ENCODE data around the gene MTMR2. TPM values are rescaled to one million over a fixed set of nuclear protein-coding genes. Genes with fewer than 3 reads are reported as not detected.

The MTMR2 gene
- polyA plus RNA-seq, 3 donors = 1.9 to 5.1 (median 2.6) TPM

DNA sequence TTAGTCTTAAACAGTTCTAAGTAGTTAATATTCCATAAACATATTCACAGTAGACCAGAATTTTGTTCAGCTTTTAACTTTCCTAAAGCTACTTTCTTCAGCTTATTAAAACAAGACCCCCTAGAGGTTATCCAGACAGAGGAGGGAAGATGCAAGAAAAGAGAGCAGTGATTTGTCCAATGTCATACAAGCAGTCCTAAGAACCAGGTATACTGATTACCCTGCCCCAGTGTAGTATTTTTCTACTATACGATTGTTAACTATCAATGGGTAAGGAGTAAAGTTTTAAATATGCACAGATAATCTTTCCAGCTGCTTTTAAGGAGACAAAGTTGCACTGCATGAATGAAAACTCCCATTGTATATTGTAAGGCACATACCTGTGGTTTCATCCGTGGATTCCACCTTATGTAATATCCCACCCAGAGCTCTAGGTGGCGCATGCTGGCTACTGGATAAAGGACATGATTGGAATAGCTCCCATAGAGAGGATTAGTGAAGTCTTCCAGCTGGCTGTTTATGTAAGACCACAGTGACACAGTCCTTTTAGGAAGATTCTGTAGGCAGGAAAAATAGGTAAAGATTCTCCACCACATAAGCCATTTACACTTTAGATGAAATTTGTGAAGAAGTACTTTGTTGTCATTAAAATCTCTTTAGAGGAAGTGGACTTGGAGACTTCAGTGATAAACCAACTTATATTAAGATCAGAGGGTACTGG lies 88.0 kb downstream of the MTMR2 start:
- H3K9me3 Mint-ChIP-seq = no peaks in the 10 kb centered on the region
- no peaks in the 10 kb centered on the region for H3K27me3 ChIP-seq (ENCODE audit: control insufficient read depth in 2 of 2, insufficient read depth in 2 of 2, low read length in 2 of 2)
- no peak overlapping the region for H3K27ac Mint-ChIP-seq

GRCh38 chr11:95835351-95835750 lies 88.6 kb downstream of the MTMR2 start:
- H3K27me3 Mint-ChIP-seq (ENCODE audit: low read depth in 3 of 3) = no peaks in the 10 kb centered on the region
- no peaks in the 10 kb centered on the region for H3K9me3 Mint-ChIP-seq
- TF ChIP-seq, protein P1, sequence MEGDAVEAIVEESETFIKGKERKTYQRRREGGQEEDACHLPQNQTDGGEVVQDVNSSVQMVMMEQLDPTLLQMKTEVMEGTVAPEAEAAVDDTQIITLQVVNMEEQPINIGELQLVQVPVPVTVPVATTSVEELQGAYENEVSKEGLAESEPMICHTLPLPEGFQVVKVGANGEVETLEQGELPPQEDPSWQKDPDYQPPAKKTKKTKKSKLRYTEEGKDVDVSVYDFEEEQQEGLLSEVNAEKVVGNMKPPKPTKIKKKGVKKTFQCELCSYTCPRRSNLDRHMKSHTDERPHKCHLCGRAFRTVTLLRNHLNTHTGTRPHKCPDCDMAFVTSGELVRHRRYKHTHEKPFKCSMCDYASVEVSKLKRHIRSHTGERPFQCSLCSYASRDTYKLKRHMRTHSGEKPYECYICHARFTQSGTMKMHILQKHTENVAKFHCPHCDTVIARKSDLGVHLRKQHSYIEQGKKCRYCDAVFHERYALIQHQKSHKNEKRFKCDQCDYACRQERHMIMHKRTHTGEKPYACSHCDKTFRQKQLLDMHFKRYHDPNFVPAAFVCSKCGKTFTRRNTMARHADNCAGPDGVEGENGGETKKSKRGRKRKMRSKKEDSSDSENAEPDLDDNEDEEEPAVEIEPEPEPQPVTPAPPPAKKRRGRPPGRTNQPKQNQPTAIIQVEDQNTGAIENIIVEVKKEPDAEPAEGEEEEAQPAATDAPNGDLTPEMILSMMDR (IDR thresholded peaks at IDR 0.05) = no peak
- H3K4me1 ChIP-seq (ENCODE audit: control insufficient read depth in 1 of 2, insufficient read depth in 2 of 2, low read length in 2 of 2) = no peaks in the 10 kb centered on the region
- DNase-seq = no peak
- WGBS (ENCODE audit: insufficient coverage) = no CpG with 5 or more reads among the region's 3 CpGs
- no peaks in the 10 kb centered on the region for H3K4me1 Mint-ChIP-seq
- no peak overlapping the region for H3K27ac Mint-ChIP-seq
- no peak overlapping the region for H3K4me3 Mint-ChIP-seq
- no peaks in the 10 kb centered on the region for H4K20me1 ChIP-seq (ENCODE audit: insufficient read depth, low read length)
- H3K27me3 ChIP-seq (ENCODE audit: control insufficient read depth in 2 of 2, insufficient read depth in 2 of 2, low read length in 2 of 2) = no peaks in the 10 kb centered on the region
- peaks cover 47 to 53% of the 10 kb centered on the region in 2 donors for H3K36me3 Mint-ChIP-seq
- intact Hi-C loops (cut with micrococcal nuclease) = loop anchor here (10.0 kb wide), 2 partner anchors 559 to 589 kb away; partner anchors contain the start of gene JRKL (in 2 of the 2)
- H3K4me3 ChIP-seq (replicated peaks in 1 of 3; ENCODE audit: low read depth in 2 of 3, low read length in 3 of 3) = no peak overlapping the region
- H3K9me3 ChIP-seq (replicated peaks in 1 of 2; ENCODE audit: control insufficient read depth in 1 of 2, insufficient read depth in 1 of 2, low read length in 2 of 2) = no peaks in the 10 kb centered on the region
- H3K4me2 ChIP-seq (replicated peaks; ENCODE audit: extremely low read depth, low read length, poor library complexity, severe bottlenecking) = no peak overlapping the region
- H3K9ac ChIP-seq (ENCODE audit: insufficient read depth, low read length, poor library complexity, severe bottlenecking) = no peak overlapping the region
- H3K79me2 ChIP-seq (ENCODE audit: insufficient read depth, low read length) = no peaks in the 10 kb centered on the region
- no peak overlapping the region for H2AFZ ChIP-seq (ENCODE audit: insufficient read depth, low read depth, low read length, poor library complexity, severe bottlenecking)
- peaks cover 44 to 95% of the 10 kb centered on the region in 2 donors for H3K36me3 ChIP-seq (replicated peaks in 1 of 2; ENCODE audit: control insufficient read depth in 1 of 2, insufficient read depth in 2 of 2, low read length in 2 of 2)
- H3K27ac ChIP-seq (ENCODE audit: low read depth in 1 of 2, low read length in 2 of 2) = no peak overlapping the region

More for the DNA sequence above, 88.0 kb downstream of the MTMR2 start:
- no peaks in the 10 kb centered on the region for H3K79me2 ChIP-seq (ENCODE audit: insufficient read depth, low read length)
- DNase-seq = peak; percentile 23 to 55 (median 50)
- H2AFZ ChIP-seq (ENCODE audit: insufficient read depth, low read depth, low read length, poor library complexity, severe bottlenecking) = no peak overlapping the region
- peaks cover 42 to 92% of the 10 kb centered on the region in 2 donors for H3K36me3 ChIP-seq (replicated peaks in 1 of 2; ENCODE audit: control insufficient read depth in 1 of 2, insufficient read depth in 2 of 2, low read length in 2 of 2)
- no CpG with 5 or more reads among the region's 3 CpGs for WGBS (ENCODE audit: insufficient coverage)
- no peaks in the 10 kb centered on the region for H4K20me1 ChIP-seq (ENCODE audit: insufficient read depth, low read length)
- no peak overlapping the region for H3K4me2 ChIP-seq (replicated peaks; ENCODE audit: extremely low read depth, low read length, poor library complexity, severe bottlenecking)
- Mint-ChIP-seq H3K4me1 (no peaks in the 10 kb centered on the region), H3K4me3 (no peak overlapping the region), H3K36me3 (peaks cover 44 to 49% of the 10 kb centered on the region in 2 donors), H3K27me3 (ENCODE audit: low read depth in 3 of 3) (no peaks in the 10 kb centered on the region)
- H3K4me1 ChIP-seq (ENCODE audit: control insufficient read depth in 1 of 2, insufficient read depth in 2 of 2, low read length in 2 of 2) = no peaks in the 10 kb centered on the region
- TF ChIP-seq, protein P1 (IDR thresholded peaks at IDR 0.05) = peak; percentile 92
- H3K9me3 ChIP-seq (replicated peaks in 1 of 2; ENCODE audit: control insufficient read depth in 1 of 2, insufficient read depth in 1 of 2, low read length in 2 of 2) = no peaks in the 10 kb centered on the region
- no peak overlapping the region for H3K27ac ChIP-seq (ENCODE audit: low read depth in 1 of 2, low read length in 2 of 2)
- intact Hi-C loops (cut with micrococcal nuclease) = loop anchor here (10.0 kb wide), 2 partner anchors 559 to 589 kb away; partner anchors contain the start of gene JRKL (in 2 of the 2)
- H3K4me3 ChIP-seq (replicated peaks in 1 of 3; ENCODE audit: low read depth in 2 of 3, low read length in 3 of 3) = no peak overlapping the region
- H3K9ac ChIP-seq (ENCODE audit: insufficient read depth, low read length, poor library complexity, severe bottlenecking) = no peak overlapping the region

Measured in CD14-positive monocyte (primary cell).